HG03378 (cell line): ENCODE results near the gene BEAN1.

Experiments used
- ATAC-seq: cut with Tn5 transposase; IDR thresholded peaks from one replicate; pipeline ENCODE4 v1.9.1; 2021; ENCODE audit warnings: mild to moderate bottlenecking, moderate library complexity; ENCODE audit not compliant: unreplicated experiment

Gene BEAN1

DNA sequence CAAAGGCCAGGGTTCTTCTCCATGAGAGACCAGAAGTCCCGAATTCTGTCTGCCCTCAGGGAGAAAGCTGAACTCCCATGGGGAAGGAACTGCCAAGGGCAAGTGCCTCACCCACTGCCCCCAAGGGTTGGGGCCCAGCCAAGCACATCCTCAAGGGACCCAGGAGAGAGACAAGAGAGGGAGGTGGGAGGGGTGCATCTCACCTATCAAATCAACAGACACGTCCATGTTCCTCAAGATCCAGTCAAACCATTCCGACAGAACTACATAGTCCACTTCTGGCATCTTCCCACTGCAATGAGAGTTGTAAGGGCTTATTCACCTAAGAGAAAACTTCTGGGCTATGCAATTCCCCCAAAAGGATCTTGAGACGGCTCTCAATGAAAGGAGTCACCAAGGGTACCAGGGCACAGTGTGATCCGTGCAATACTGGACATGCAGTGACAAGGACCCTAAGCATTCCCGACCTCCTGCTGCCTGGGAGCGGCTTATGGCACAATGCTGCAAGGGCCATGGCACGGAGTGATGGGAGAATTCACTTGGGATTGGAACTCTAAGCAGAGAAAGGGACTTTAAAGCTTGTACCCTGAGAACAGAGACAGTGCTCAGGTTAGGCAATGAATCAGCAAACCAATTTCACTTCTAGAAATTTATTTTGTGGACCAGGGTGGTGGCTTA lies 90.6 kb downstream of the BEAN1 start:
- no peak for ATAC-seq

DNA sequence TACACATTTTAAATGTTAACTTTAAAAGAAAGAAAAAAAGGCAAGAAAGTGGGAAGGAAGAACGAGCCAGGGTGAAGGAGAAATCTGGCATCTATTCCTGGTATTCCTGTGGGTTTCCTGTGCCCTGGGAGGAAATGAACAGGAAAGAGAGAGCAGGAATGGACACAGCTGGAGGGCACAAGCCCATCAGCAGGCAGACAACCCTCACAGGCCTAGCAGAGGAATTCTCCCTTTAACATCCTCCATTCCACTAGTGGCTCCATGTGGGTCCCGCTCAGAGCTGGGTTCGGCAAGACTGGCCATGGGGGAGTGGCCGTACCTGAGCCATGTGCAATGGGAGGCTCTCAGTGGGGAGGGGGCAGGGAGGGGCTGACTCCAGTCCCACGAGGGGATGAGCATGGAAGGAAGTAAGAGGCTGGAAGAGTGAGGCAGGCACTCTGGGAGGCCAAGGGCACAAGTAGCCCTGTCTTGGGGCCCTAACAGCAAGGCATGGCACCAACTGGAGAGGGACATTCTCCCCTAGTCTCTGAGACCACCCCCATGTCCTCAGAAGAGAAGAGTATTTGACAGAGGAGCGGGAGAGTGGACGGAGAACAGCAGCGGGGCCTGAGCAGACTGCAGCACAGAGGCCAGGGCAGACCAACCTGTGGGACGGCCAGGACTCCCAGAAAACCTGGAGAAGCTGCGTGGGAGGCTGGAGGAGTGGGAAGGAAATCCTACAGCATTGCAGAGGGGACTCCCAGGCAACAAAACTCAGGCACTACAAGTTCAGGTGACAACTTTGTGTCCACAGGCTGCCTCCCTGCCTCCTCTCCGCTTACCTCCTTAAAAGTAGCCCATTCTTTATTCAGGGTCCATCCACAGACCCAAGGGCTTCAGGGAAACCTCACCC lies 92.6 kb downstream of the BEAN1 start:
- ATAC-seq = no peak

DNA sequence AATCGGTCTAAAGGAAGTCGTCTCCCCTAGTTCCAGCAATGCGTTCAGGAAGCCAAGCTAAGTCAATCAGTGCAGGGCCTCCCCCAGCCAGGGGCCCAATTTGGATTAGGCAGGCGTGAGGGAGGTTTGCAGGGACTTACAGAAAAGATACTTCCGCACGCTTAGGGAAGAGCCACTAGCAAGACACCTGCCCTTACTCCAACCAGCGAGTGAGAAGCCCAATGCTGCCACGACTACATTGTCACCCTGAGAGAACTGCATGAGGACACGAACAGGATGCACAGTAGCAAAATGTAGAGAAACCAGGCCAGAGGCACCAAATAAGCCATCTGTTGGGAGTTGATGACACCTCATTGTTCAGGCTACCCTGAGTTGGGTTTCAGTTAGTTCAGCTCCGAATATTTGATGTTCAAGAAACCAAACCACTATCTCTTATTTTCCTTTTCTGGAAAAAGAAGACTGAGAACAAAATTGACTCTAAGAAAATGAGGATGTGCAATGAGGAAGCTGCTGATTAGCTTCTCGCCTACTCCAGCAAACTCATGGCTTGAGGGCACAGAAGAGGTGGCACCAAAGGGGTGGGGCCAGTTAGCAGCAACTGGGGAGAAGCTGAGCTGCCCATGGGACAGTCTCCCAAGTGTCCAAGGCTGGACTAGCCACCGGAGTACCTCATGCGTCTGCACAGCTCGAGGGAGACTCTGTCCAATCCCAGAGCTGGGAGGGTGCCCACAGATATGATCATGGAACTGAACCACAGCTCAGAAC lies 93.5 kb downstream of the BEAN1 start:
- ATAC-seq = no peak

DNA sequence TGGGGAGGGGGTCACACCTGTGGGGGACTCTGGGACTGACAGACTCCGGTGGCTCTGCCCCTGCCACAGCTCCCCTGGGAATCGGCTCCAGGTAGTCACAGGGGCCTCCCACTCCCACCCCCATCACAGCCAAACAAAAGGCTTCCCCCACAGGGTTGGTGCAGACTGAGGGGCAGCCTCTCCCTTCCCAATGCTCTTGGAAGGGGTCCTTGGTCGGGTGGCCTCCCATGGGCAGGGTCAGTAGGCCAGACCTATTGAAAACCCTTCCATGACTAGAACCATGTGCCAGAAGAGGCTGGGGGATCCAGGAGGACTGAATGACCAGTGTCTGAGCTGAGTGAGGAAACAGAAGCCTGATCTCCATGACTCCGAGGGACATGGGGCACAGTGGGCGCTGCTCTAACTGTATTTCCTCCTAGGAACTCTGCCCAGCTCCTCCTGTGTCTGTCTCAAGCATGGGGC lies 94.2 kb downstream of the BEAN1 start:
- ATAC-seq = no peak

DNA sequence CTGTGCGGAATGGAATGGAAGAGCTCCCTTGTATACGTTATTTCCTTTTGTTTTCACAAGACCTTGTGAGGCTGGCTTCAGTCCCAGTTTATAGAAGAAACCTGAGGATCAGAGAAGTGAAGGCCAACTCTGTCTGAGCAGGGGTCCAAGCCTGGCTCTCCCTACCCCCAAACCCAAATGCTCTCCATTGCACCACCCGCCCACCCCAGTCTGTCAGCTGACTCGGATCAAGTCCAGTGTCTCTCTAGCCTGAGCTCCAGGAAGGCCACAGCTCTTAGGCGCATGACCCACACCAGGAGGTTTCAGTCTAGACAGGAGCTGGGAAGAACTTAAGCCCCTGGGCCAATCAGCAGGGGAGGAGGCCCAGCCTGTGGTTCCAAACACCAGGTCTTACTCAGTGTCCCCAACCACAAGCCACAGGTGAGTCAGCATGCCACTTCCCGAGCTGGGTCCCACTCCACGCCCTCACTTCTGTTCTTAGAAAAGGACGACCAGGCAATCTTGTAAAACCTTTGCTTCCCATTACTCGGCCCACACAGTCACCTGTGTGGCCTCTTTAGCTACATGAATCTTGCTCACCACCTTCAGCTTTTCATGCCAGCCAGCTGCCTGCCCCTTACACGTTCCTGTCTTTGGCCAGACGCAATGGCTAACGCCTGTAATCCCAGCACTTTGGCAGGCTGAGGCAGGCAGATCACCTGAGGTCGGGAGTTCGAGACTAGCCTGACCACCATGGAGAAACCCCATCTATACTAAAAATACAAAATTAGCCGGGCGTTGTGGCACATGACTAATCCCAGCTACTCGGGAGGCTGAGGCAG lies 95.1 kb downstream of the BEAN1 start:
- ATAC-seq = peak; percentile 34

DNA sequence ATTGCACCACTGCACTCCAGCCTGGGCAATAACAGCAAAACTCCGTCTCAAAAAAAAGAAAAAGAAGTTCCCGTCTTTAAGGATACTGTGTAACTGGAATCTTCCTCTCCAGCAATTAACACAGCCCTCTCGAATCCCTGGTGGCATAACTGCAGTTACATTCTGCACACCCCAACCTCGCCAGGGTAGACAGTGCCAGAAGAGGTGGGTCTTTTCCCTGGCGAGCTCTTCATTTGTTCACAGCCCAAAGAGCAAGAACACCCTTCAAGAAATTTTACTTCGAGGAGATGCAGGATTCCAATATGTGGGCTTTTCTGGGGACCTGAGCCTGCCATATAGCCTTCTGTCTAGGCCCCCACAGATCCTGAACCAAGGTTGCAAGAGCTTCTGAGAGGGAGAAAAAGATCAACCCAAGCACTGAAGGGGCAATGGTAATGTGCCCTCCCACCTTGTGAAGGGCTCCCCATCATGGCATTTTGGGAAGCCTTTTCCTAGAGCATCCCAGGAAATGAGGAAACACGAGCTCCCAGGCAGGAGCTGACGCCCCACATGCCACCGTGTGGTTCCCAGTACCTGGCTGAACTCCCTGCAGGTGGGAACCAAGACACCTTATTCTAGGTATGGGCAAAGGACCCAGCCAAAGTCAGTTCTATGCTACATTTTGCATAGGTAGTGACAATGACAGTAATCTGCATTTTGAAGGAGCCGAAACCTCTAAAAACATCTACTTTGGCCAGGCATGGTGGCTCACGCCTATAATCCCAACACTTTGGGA lies 95.9 kb downstream of the BEAN1 start:
- ATAC-seq = no peak

DNA sequence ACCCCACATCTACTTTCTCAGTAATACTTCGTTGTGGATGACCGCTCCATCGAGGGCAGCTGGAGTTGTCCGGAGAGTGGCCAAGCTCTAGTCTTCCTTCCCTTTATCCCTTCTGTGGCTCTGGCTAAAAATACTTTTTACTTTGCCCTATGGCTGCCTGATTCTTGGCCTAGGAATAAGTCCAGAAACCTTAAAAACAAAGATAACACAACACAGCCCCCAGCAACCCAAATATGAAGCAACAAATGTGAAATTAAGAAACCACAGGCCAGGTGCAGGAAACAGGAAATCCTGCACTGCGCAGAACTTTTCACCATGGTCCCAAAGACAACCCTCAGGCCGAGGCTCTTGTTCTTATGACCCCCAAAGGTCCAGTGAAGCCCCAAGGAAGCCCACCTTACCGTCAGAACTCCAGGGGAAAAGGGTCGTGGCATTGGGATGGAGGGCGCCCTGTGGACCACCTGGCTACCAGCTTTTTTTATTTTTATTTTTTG lies 96.8 kb downstream of the BEAN1 start:
- ATAC-seq = peak; percentile 46

DNA sequence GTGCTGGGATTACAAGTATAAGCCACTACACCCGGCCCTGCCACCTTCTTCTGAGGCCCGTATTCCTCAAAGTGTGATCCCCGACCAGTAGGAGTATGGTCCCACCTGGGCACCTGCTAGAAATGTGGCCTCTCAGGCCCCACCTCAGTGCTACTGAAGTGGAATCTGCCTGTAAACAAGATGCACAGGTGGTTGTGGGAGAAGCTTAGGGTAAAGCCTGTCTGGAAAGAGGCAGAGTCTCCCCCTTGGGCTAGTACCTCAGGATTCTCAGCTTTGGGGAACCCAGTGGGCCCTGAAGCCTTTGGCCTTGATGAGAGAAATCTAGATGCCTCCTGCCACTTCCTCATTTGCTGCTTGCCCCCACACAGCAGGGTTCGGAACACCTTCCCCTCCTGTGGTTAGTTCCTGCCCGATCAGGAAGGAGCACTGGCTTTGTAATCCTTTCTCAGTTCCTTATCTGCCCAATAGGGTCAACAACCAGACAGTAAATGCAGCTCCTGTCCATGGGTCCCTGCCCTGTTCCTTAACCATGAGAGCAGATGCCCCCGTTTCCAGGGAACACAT lies 97.6 kb downstream of the BEAN1 start:
- ATAC-seq = peak; percentile 71

DNA sequence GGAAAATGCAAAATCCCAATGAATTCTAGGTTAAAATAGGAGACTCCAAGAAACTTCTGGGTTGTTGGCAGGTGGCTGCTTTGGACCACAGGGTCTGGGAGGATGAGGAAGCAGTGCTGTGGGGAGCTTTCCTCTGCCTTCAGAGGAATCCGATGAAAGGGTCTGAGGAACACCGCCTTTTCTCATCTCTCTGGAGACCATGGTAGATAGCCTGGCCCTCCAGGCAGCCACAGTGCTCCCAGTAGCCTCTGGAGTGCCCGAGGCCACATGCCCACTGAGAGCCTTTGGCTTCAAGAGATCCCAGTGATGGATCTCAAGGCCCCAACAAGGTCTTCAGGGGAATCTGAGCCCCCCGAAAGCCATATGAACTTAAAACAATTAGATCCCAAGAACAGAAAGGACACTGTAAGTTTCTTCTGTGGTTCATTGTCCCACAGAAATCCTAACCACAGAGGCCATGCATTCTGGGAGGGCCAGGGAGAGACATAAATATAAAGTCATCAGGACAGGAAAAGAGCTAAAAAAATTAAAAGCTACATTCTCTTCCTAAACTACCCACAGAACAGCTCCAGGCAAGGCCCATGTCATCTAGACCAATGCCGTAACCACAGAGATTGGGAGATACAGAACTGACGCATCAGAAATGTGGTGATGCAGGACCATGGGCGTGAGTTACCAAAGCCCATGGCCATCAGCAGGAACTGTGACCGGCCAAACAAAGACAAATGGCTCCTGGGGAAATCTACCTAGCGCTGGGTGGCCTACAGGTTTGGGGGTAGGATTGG lies 98.5 kb downstream of the BEAN1 start:
- no peak for ATAC-seq

DNA sequence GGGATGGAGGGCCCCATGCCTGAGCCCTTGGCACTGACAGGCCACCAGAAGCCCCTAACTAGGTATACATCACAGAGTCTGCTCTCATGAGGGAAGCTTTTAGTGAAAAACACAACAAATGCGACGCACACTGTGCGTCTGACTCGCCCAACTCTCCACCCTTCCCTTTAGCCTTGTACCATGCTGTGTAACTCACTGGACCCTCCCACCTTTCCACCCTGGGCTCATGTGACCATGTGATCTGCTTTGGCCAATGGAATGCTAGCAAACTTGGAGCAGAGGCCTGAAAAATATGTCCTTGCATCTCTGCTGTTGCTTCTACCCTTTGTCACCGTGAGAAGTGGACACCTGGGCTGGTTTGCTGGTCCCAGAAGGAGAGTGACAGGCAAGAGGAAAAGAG lies 101.2 kb downstream of the BEAN1 start:
- ATAC-seq = no peak

DNA sequence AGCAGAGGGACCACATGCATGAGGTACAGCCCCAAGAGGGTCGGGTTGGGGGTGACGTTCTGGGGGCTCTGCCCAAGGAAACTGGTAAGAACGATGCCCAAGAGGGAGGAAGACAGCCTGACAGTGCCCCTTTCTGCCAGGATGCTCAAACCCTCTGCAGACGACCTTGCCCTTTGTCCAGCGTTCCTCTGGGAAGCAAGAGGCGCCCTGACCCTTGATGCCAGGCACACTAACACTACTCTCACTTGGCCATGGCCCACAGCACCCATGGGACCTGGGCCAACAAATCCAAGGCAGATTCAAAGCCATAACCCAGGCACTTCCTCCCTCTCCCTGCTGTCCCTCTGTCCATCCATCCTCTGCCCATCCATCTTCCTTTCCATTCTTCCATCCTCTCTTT lies 102.4 kb downstream of the BEAN1 start:
- no peak for ATAC-seq
